ENCODE data around the gene STT3B.

STT3B gene

GRCh38 chr3:31522152-31522551 is 10.6 kb upstream of the STT3B start:
- DNase-seq: no peak

DNA sequence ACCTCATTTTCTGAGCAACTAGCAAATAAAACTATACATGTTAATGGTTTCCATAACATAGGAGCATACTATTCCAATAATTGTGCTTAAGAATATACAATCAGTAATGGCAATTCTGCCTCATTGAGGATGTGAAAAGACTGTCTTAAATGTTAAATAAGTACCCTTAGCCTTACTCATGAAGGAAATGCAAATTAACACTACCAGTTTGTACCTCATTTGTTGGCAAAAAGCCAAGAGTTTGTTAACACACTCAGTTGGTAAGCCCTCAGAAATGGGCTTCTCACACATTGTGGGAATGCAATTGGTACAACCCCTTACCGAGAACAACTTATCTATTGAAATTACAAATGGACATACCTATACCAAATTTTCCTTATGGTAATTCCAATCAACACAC is 9.2 kb upstream of the STT3B start:
- no peak for DNase-seq

DNA sequence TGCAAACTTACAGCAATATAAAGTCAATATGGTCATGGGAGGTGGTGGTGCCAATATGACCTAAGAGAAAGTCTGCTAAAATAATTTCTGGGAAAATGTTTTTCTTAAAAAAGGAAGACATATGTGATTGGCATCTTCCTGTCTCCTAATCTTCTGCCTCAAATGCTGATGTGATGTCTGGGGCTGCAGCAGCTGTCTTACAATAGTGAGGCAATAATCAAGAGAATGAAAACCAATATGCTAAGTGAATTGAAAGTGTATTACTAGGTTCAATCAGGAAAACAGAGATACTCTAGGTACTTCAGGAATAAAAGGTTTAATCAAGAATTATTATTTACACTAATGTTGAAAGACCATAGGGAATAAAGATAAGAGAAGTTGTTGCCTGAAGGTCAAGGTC is 7.2 kb upstream of the STT3B start:
- DNase-seq: no peak

- DNase-seq: no peak
Observed at GRCh38 chr3:31529421-31529820, 3.3 kb upstream of the STT3B start.

DNA sequence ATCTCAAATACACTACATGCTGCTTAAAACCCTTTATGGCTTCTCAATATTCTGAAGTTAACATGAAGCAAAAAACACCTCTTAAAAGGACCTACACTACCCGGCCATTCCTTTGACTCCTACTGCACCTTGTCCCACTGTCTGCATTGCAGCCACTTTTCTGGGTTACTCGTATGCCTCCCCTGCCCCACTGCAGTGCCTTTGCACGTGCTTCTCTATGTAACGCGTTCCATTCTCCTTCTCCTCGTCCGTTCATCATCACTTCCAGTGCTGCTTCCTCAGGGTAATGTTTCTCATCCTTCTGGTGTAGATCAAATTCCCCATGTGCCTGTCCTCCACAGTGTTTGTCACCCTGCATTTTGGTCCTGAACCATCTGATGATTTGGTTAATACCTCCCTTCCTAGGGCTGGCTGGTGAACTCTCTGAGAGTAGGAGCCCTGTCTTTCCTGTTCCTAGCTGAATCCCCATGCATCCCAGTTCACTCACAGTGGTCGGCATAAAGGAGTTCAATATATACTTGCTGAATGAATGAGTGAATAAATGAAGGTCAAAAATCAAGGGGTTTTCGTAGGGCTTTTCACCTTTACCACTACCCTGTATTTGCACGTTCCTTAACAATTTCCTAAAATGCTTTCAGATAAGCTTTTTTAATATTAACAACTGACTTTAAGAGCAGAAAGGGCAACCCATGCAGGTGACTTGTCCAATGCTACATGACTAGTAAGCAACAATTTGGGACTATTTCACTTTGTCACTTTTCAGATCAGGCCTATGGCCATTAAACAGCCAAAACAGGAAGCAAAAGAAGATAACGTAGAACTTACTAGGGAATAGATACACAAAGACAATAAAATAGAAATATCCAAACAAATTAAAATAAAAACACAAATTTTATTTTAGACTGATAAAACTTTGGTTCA is 2.4 kb upstream of the STT3B start:
- DNase-seq: no peak

DNA sequence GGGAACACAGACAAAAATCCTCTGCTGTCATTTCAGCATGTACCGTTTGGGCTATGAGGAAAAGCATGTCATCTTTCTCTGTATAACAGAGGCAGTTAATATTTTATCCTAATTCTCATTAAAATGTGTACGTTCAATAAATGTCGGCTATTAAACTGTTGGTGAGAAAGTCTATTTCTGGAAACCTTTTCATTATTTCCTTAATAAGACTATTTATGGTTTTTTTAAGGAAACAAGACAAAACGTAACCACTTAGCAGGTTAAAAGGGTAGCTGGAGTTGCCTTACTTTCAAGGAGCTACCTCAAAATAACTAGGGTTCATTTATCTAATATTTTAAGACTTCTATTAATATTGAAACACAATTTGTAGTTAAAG is 1.8 kb upstream of the STT3B start:
- no peak for DNase-seq

- no peak for DNase-seq
Observed at GRCh38 chr3:31531452-31531991, 1.2 kb upstream of the STT3B start.

DNA sequence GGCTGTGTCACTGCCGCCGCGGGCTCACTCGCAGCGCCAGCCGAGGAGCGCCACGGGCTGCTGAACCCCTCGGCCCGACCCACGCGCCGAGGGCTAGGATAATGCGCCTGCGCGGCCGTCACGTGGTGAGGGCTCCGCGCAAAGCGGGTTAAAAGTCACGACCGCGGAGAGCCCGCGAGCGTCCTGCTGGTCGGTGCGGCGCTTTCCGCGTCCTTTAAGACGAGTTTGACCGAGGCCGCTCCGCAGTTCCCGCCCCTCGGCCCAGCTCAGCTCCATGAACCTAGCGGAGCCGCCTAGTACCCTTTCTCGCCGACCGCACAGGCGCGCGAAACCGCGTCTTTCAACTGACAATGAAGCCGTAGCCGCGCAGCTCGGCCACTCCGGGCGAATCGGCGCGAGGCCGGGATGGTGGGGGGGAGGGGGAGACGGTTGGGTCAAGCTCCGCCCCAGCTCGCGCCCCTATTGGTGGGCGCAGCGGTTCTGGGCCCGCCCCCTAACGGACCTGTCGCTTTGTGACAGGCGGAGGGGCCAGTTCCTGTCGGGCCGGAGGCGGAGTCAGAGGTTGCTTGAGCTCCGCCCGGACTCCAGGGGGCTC is 636 bp upstream of the STT3B start:
- DNase-seq: peak; percentile 82 to 91

DNA sequence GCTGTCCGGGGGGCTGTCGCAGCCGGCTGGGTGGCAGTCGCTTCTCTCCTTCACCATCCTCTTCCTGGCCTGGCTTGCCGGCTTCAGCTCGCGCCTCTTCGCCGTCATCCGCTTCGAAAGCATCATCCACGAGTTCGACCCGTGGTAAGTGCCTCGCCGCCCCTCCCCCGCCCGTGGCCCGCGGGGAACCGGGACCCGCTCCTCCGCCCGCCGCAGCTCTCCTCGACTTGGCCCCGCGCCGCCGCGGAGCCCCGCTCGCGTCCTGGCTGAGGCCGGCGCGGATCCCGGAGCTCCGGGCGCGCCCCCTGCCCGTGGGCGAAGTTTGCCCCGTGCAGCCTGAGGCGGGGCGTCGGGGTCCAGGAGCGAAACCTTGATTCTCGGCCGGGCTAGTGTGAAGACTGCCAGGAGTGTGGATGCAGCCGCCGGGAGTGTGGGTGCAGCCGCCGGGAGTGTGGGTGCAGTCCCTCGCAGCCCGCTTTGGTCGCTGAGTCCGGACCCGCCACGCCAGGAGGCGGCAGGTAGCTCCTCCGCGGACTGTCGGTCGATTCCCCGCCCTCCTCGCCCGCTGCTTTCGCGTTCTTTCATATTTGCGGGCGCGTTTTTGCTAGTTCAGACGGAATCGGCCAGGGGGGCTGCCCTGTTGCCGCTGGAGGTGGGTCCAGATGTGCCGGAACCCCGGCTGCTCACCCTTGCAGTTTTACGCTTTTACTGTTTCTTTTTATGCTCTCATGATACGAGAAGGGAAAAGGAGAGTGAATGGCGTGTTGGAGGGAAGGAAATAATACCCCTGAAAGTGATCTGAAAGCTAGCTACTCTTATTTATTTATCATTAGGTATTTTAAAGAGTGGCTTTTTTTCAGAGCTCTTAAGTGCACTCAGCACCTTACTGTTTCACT is 692 bp downstream of the STT3B start:
- peak in 1 of 2 experiments; percentile 3 for DNase-seq

GRCh38 chr3:31534065-31534425 is 1.3 kb downstream of the STT3B start:
- DNase-seq: no peak

DNA sequence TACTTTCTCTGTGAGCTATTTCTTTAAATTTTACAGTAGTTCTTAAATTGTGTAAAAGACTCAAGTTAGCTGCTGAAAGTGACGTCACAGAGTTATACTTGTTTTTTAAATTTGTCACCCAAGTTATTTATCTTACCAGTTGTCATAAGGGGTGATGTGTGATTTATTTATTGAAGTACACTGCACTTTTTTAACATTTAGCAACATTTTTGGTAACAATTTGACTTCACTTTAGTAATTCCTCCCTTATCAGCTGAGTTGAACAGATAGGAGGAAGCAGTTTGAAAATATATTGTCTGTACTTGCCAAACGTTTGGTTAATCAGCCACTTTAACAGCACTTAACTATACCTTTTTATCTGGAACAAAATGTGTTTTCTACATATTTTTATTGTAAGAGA is 3.8 kb downstream of the STT3B start:
- DNase-seq: no peak

DNA sequence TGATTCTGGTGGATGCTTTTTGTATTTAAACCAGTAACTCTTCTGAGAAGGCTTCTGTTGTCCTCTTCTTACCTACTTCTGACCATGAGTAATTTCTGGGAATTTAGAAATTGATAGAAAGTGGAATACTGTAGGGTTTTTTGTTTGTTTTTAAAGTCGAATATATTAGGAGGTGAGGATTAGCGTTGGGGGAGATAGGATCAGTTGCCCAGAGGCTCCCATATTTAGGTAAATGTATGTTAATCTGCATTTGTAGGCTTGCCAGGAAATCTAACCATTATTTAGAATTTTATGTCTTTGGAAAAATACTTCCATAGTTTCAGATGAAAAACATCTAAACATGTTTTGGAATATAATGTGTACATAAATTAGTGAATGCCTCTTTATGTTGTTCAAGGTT is 6.1 kb downstream of the STT3B start:
- DNase-seq: no peak

- DNase-seq: no peak
Observed at GRCh38 chr3:31539275-31539674, 6.5 kb downstream of the STT3B start.

DNA sequence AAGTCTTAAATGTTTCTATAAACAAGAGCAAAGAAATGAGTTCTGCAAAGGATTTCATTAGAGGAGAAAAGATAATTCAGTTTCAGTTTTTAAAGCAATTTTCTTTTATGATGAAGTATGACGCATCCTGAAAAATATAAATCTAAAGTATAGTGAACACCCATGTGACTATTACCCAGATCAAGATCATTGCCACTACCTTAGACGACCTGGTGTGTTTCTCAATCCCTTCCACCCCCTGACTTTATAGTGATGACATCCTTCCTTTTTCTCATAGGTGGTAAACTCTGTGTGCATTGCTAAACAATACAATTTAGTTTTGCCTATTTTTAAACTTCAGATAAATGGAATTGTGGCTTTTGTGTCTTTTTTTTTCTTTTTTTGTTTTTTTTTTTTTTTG is 8.4 kb downstream of the STT3B start:
- DNase-seq: no peak

DNA sequence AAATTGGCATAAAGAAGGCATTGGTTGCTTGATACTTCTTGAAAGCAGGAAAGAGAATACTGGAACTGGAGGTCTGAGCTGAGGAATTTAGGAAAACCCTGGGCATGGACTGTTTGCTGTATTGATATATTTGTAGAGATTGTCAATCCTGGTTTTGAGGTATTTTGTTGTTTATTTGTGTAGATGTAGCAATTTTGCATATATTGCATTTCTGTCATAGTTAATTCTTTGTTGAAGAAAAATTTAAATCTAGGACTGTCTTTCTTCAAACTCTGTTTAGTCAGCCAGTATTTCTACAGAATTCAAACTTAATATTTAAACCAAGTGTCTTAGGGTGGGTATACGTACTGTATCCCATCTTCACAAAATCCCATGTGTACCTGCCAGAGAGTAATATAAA is 9.5 kb downstream of the STT3B start:
- no peak for DNase-seq

DNA sequence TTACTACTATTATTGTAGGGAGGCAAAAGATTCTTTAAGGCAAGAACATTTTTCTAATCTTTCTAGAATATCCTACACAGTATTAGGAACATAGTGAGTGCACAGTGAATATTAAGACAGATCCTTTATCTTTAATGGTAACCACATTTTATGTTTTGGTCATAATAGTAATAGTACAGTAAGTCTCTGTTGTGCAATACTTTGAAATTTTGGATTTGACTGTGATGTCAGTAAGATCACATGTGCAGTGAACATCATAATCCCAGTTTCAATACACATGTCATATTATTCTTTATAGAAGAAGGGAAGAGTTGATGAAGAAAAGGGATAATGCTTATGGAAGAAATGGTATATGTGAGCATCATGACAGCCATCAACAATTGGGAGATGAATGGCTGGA is 10.7 kb downstream of the STT3B start:
- DNase-seq: no peak

DNA sequence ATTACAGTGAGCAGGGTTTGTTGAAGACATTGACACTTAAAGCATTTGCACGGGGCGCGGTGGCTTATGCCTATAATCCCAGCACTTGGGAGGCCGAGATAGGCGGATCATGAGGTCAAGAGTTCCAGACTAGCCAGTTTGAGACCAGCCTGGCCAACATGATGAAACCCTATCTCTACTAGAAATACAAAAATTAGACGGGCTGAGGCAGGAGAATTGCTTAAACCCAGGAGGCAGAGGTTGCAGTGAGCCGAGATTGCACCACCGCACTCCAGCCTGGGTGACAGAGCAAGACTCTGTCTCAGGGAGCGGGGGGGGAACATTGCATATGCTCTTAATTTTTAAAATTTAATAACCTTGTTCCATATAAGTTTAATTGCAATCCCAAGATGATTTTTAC is 11.9 kb downstream of the STT3B start:
- no peak for DNase-seq

- DNase-seq: no peak
Observed at GRCh38 chr3:31546162-31546561, 13.4 kb downstream of the STT3B start.

- no peak for DNase-seq
Observed at GRCh38 chr3:31546725-31547124, 14.0 kb downstream of the STT3B start.

DNA sequence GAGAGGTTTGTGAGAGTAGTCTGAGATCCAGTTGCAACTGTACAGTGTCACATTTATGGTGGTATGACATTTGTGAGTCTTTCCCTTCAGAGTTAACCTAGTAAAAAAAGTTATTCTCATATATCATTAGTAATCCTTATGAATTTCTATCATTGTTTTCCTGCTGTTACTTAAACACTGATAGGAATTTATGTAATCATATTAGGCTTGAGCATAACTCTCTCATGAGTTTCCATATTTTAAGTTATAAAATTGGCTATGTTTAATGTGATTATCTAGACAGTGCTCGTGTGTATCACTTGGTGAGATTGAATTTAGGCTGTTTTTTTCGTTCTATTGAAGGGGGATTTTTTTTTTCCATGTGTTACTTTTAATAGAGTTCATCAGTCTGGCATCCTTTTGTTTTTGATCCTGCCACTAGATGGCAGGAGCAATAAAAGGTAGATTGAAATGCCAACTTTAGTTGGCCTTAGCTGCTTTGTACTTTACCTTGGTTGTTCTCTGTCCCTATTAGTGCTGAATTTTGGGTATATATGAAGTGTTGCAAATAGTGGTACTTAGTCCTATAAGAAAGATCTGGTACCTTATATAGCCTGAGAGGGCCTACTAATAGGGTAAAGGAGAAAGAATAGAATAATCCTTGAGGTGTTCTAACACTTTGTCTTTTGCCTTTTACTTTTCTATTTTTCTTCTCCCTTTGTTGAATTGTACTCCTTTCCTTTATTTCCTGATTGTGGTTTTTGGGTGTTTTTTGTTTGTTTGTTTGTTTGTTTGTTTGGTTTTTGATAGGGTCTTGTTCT is 17.9 kb downstream of the STT3B start:
- no peak for DNase-seq

DNA sequence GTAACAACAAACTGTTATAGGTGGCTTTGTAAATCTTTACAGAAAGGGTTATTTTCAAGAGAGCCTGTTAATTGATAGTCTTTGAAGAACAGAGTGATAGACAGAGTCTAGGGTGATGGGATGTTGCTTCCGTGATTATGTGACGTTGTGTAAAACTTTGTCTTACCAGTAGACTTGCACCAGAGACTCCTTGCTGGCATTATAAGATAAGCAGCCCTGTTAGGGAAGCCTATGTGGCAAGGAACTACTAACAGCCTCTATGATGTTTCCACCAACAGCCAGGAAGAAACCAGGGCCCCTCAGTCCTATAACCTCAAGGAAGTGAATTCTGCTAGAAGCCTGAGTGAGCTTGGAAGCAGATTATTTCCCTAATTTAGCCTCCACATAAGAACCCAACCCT is 18.9 kb downstream of the STT3B start:
- DNase-seq: no peak

- DNase-seq: no peak
Observed at GRCh38 chr3:31552103-31552502, 19.4 kb downstream of the STT3B start.

GRCh38 chr3:31553258-31553657 is 20.5 kb downstream of the STT3B start:
- DNase-seq: no peak

Measured in NCI-H187 (cell line).